ENCODE data around the gene TMEM200A.

Gene TMEM200A

GRCh38 chr6:130473886-130474285 lies 108.1 kb downstream of the TMEM200A start:
- TF ChIP-seq CTCF (IDR thresholded peaks at IDR 0.05; ENCODE audit: control extremely low read depth, extremely low read depth, low read depth, missing control alignments), result no peak
- no peak for DNase-seq (ENCODE audit: extremely low spot score)
- ChIA-PET POLR2A (no interaction called here), CTCF (interaction anchor here (1.2 to 2.8 kb wide), 3 partner anchors 20 to 27 kb away, joined by 3 to 6 read pairs (median 4); no protein-coding TSS in a partner anchor)

- TF ChIP-seq CTCF (IDR thresholded peaks at IDR 0.05; ENCODE audit: control extremely low read depth, extremely low read depth, low read depth, missing control alignments), result no peak
- ChIA-PET POLR2A (no interaction called here), CTCF (no interaction called here)
- no peak for DNase-seq (ENCODE audit: extremely low spot score)
Observed at GRCh38 chr6:130482645-130483390, 117.0 kb downstream of the TMEM200A start.

- ChIA-PET POLR2A (no interaction called here), CTCF (no interaction called here)
- no peak for TF ChIP-seq CTCF (IDR thresholded peaks at IDR 0.05; ENCODE audit: control extremely low read depth, extremely low read depth, low read depth, missing control alignments)
- DNase-seq (ENCODE audit: extremely low spot score), result no peak
Observed at GRCh38 chr6:130485870-130486269, 120.1 kb downstream of the TMEM200A start.

GRCh38 chr6:130486417-130486816 lies 120.6 kb downstream of the TMEM200A start:
- no peak for TF ChIP-seq CTCF (IDR thresholded peaks at IDR 0.05; ENCODE audit: control extremely low read depth, extremely low read depth, low read depth, missing control alignments)
- POLR2A ChIA-PET, result no interaction called here
- DNase-seq (ENCODE audit: extremely low spot score), result no peak
- CTCF ChIA-PET, result no interaction called here

GRCh38 chr6:130489514-130489913 lies 123.7 kb downstream of the TMEM200A start:
- CTCF ChIA-PET, result interaction anchor here (1.0 kb wide), 1 partner anchor 11 kb away, joined by 3 read pairs; no protein-coding TSS in a partner anchor
- POLR2A ChIA-PET, result no interaction called here
- DNase-seq (ENCODE audit: extremely low spot score), result no peak
- TF ChIP-seq CTCF (IDR thresholded peaks at IDR 0.05; ENCODE audit: control extremely low read depth, extremely low read depth, low read depth, missing control alignments), result no peak

Data from GM10248 (cell line).